Parathyroid adenoma (tissue), 2 donors: ENCODE data around the gene LEFTY1.
"Not testable (repeated sequence)": the region's sequence is repeated elsewhere in the genome, so short reads cannot be mapped to it uniquely, and the experiment has no call there.

ENCODE experiments used
- H2AFZ ChIP-seq: fragments of 300-600 bp; sonication (generic); one replicate; pipeline ENCODE4 v1.7.0; 2017; ENCODE audit warnings: antibody characterized with exemption, mild to moderate bottlenecking
- H3K27ac ChIP-seq: fragments of 300-600 bp; sonication (generic); one replicate; pipeline ENCODE4 v1.7.0; 2017
- H3K27me3 ChIP-seq: fragments of 300-600 bp; sonication (generic); one replicate; pipeline ENCODE4 v1.7.0; 2017; ENCODE audit warnings: low read length; ENCODE audit not compliant: control insufficient read depth, insufficient read depth
- H3K36me3 ChIP-seq: fragments of 300-600 bp; sonication (generic); one replicate; pipeline ENCODE4 v1.7.0; 2017; ENCODE audit warnings: low read length; ENCODE audit not compliant: control insufficient read depth, insufficient read depth
- H3K4me1 ChIP-seq: fragments of 300-600 bp; sonication (generic); one replicate; pipeline ENCODE4 v1.7.0; 2017; ENCODE audit warnings: control low read depth
- H3K4me2 ChIP-seq: fragments of 300-600 bp; sonication (generic); one replicate; pipeline ENCODE4 v1.7.0; 2017; ENCODE audit warnings: low read length
- H3K4me3 ChIP-seq: fragments of 300-600 bp; sonication (generic); one replicate; pipeline ENCODE4 v1.7.0; 2017; ENCODE audit warnings: low read depth, low read length
- H3K79me2 ChIP-seq: fragments of 300-600 bp; sonication (generic); one replicate; pipeline ENCODE4 v1.7.0; 2017; ENCODE audit warnings: control low read depth
- H3K9ac ChIP-seq: fragments of 300-600 bp; sonication (generic); one replicate; pipeline ENCODE4 v1.7.0; 2017; ENCODE audit warnings: mild to moderate bottlenecking
- H3K9me3 ChIP-seq: fragments of 300-600 bp; sonication (generic); one replicate; pipeline ENCODE4 v1.7.0; 2017; ENCODE audit warnings: low read length; ENCODE audit not compliant: control insufficient read depth
- TF ChIP-seq, protein P1 (sequence below): fragments of 300-600 bp; sonication (generic); IDR thresholded peaks from one replicate; pipeline ENCODE4 v1.7.0; 2017; ENCODE audit warnings: antibody characterized with exemption, mild to moderate bottlenecking
- donor health status: primary hyperparathyroidism.

The LEFTY1 gene

DNA sequence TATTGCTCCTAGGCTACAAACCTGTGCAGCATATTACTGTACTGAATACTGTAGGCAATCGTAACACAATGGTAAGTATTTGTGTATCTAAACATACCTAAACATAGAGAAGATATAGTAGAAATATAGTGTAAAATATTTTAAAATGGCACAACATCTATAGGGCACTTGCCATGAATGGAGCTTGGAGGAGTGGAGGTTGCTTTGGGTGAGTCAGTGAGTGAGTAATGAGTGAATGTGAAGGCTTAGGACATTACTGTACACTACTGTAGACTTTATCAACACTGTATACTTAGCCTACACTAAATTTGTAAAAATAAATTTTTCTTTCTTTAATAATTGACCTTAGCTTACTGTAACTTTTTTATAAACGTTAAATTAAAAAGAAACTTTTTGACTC, 44.1 kb upstream of the LEFTY1 start:
- TF ChIP-seq, protein P1, sequence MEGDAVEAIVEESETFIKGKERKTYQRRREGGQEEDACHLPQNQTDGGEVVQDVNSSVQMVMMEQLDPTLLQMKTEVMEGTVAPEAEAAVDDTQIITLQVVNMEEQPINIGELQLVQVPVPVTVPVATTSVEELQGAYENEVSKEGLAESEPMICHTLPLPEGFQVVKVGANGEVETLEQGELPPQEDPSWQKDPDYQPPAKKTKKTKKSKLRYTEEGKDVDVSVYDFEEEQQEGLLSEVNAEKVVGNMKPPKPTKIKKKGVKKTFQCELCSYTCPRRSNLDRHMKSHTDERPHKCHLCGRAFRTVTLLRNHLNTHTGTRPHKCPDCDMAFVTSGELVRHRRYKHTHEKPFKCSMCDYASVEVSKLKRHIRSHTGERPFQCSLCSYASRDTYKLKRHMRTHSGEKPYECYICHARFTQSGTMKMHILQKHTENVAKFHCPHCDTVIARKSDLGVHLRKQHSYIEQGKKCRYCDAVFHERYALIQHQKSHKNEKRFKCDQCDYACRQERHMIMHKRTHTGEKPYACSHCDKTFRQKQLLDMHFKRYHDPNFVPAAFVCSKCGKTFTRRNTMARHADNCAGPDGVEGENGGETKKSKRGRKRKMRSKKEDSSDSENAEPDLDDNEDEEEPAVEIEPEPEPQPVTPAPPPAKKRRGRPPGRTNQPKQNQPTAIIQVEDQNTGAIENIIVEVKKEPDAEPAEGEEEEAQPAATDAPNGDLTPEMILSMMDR, result no peak
- H3K4me3 ChIP-seq, result no peak overlapping the region
- no peak overlapping the region for H3K27ac ChIP-seq
- no peak overlapping the region for H2AFZ ChIP-seq
- no peaks in the 10 kb centered on the region for H3K9me3 ChIP-seq
- H3K4me2 ChIP-seq, result no peak overlapping the region
- H3K4me1 ChIP-seq, result no peaks in the 10 kb centered on the region
- no peaks in the 10 kb centered on the region for H3K36me3 ChIP-seq
- H3K27me3 ChIP-seq, result no peaks in the 10 kb centered on the region
- no peak overlapping the region for H3K9ac ChIP-seq
- H3K79me2 ChIP-seq, result no peaks in the 10 kb centered on the region

DNA sequence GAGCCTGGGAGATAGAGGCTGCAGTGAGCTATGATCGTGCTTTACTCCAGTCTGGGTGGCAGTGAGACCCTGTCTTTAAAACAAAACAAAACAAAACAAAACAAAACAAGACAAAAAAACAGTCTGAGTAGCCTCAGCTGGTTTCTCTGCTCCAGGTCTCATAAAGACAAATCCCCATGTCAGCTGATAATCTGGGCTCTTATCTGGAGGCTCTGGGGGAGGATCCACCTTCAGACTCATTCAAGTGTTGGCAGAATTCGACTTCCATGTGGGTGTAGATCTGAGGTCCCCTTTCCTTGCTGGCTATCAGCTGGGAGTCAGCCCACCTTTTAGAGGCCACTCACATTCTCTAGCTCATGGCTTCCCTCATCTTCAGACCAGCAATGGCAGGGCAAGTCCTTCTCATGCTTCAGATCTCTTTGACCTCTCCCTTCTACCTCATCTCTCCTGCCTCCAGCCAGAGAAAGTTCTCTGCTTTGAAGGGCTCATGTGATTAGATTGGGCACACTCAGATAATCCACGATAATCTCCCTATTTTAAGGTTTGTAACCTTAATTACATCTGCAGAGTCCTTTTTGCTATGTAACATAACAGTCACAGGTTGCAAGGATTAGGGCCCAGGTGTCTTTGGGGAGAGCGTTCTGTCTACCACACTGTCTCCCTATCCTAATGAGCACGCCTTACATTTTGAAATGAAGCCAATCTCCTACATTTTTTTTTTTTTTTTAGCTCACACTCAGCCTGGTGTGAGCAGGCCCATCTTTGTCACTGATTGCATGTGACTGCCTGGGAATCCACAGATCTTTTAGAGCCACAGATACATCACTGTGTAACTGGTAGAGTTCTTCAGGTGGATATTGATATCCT, 42.6 kb upstream of the LEFTY1 start:
- H2AFZ ChIP-seq, result no peak overlapping the region
- no peak overlapping the region for H3K27ac ChIP-seq
- no peaks in the 10 kb centered on the region for H3K36me3 ChIP-seq
- H3K9me3 ChIP-seq, result no peaks in the 10 kb centered on the region
- no peaks in the 10 kb centered on the region for H3K27me3 ChIP-seq
- TF ChIP-seq, protein P1, result no peak
- H3K79me2 ChIP-seq, result no peaks in the 10 kb centered on the region
- no peak overlapping the region for H3K9ac ChIP-seq
- H3K4me1 ChIP-seq, result no peaks in the 10 kb centered on the region
- H3K4me2 ChIP-seq, result no peak overlapping the region
- no peak overlapping the region for H3K4me3 ChIP-seq

DNA sequence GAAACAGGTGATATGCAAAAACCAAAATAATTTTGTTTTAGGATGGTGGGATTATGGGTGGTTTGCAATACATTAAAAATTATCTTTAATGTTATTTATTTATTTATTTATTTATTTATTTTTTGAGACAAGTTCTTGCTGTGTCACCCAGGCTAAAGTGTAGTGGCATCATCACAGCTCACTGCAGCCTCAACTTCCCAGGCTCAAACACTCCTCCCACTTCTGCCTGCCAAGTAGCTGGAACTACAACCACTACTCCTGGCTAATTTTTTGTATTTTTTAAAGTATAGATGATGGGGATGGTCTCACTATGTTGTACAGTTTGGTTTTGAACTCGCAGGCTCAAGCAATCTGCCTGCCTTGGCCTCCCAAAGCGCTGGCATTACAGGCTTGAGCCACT, 41.6 kb upstream of the LEFTY1 start:
- TF ChIP-seq, protein P1, result no peak
- no peaks in the 10 kb centered on the region for H3K27me3 ChIP-seq
- no peaks in the 10 kb centered on the region for H3K4me1 ChIP-seq
- no peak overlapping the region for H3K27ac ChIP-seq
- H3K4me2 ChIP-seq, result no peak overlapping the region
- H2AFZ ChIP-seq, result no peak overlapping the region
- H3K79me2 ChIP-seq, result no peaks in the 10 kb centered on the region
- H3K9ac ChIP-seq, result no peak overlapping the region
- no peak overlapping the region for H3K4me3 ChIP-seq
- no peaks in the 10 kb centered on the region for H3K36me3 ChIP-seq
- H3K9me3 ChIP-seq, result no peaks in the 10 kb centered on the region

DNA sequence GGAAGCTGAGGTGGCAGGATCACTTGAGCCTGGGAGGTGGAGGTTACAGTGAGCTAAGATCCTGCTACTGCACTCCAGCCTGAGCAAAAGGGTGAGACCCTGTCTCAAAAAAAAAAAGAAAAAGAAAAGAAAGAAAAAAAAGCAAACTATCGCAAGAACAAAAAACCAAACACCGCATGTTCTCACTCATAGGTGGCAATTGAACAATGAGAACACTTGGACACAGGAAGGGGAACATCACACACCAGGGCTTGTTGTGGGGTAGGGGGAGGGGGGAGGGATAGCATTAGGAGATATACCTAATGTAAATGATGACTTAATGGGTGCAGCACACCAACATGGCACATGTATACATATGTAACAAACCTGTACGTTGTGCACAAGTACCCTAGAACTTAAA, 40.5 kb upstream of the LEFTY1 start:
- not testable (repeated sequence) for H3K27me3 ChIP-seq, H3K9me3 ChIP-seq, H3K4me2 ChIP-seq, H3K79me2 ChIP-seq, H3K4me1 ChIP-seq, H3K36me3 ChIP-seq, H2AFZ ChIP-seq, H3K27ac ChIP-seq, H3K4me3 ChIP-seq, H3K9ac ChIP-seq

DNA sequence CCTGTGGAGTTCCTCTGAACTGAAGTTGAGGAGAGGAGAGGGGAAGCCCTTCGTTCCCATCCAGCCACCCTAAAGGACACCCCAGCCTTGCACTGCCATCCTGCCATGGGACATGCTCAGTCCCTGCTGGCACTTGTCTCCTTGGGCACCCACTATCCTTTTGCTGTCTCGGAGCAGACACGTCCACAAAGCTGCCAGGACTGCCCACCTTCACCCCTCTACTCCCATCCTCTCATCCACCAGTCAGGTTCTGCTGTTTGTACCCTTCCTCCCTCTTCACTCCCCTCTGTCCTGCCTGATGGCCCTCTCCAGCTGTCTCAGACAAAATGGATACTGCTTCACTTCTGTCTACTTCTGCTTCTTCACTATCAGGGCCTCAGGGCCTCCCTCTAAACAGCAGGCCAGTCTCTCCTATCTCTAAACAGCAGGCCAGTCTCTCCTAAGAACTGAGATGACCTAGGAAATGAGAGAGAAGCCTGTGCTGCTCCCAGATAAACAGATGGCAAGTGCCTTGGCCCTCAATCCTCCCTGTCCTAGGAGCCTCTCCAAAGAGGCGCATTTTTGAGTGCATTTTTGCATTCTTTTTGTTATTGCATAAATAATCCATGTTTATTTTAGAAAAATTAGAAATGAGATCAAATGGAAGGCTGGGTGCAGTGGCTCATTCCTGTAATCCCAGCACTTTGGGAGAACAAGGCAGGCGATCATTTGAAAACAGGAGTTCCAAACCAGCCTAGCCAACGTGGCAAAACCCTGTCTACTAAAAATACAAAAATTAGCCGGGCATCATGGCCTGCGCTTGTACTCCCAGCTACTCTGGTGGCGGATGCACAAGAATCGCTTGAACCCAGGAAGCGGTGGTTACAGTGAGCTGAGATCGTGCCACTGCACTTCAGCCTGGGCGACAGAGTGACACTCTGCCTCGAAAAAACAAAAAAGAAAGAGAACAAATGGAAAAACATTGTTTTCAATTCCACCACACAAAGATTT, 39.5 kb upstream of the LEFTY1 start:
- Histone ChIP-seq H2AFZ (peak overlapping the region; percentile 46), H3K79me2 (no peaks in the 10 kb centered on the region), H3K9ac (no peak overlapping the region), H3K27me3 (no peaks in the 10 kb centered on the region), H3K9me3 (no peaks in the 10 kb centered on the region), H3K4me3 (no peak overlapping the region), H3K4me1 (no peaks in the 10 kb centered on the region), H3K36me3 (no peaks in the 10 kb centered on the region), H3K27ac (no peak overlapping the region), H3K4me2 (no peak overlapping the region)
- TF ChIP-seq, protein P1, result no peak
